Fibroblast of lung (primary cell): ENCODE results near the gene PARP3.

Experiments used
- EZH2 ChIP-seq: IDR thresholded peaks from 2 replicates; pipeline ENCODE4 v1.5.1; 2012; ENCODE audit warnings: low read length, control low read depth, mild to moderate bottlenecking; ENCODE audit errors: missing control alignments
- TF ChIP-seq, protein P1 (sequence below), 2 donors: IDR thresholded peaks in 1 of 2; conservative IDR thresholded peaks in 1 of 2; 1 replicate in 1 of 2; 2 replicates in 1 of 2; pipeline ENCODE4 v1.5.1; 2011 to 2012; ENCODE audit warnings: low read length in 2 of 2, control low read depth in 1 of 2, inconsistent platforms in 1 of 2, low read depth in 1 of 2, mild to moderate bottlenecking in 1 of 2

DNA sequence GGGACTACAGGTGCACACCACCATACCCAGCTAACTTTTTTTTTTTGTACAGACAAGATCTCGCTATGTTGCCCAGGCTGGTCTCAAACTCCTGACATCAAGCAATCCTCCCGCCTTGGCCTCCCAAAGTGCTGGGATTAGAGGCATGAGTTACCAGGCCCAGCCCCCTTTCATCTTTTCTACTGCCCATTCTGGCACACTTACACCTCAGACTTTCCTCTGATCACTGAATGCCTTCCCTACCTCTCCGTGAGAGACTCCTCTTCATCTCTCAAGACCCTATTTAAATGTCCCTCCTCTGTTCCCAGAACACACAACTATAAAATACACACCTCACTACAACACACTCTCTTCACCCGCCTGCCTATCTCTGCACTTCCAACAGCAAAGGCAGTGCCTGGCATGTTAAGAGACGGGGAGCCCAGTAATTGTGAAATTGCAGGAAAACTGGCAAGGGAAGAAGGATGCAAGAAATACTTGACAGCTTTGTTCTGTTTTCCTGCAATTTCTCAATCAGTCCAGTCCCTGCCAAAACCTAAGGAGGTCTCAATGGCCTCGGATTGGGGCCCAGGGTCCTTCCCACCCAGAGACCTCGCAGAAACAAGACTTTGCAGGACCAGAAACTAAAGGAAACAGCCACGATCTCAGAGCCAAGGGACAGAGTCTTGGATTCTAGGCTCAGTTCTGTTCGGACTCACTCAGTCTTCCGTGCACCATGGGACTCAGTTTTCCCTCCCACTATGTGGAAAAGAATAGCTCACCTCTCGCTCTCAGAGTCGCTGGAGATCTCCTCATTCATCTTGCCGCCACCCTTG, 1.3 kb upstream of the PARP3 start:
- TF ChIP-seq, protein P1, sequence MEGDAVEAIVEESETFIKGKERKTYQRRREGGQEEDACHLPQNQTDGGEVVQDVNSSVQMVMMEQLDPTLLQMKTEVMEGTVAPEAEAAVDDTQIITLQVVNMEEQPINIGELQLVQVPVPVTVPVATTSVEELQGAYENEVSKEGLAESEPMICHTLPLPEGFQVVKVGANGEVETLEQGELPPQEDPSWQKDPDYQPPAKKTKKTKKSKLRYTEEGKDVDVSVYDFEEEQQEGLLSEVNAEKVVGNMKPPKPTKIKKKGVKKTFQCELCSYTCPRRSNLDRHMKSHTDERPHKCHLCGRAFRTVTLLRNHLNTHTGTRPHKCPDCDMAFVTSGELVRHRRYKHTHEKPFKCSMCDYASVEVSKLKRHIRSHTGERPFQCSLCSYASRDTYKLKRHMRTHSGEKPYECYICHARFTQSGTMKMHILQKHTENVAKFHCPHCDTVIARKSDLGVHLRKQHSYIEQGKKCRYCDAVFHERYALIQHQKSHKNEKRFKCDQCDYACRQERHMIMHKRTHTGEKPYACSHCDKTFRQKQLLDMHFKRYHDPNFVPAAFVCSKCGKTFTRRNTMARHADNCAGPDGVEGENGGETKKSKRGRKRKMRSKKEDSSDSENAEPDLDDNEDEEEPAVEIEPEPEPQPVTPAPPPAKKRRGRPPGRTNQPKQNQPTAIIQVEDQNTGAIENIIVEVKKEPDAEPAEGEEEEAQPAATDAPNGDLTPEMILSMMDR (conservative IDR thresholded peaks at IDR 0.05 in 1 of 2, IDR thresholded peaks at IDR 0.05 in 1 of 2; ENCODE audit: low read depth in 1 of 2, low read length in 2 of 2): no peak
- no peak for TF ChIP-seq EZH2
